ENCODE measurements around the gene BRD1.

The BRD1 gene

GRCh38 chr22:49861642-49862495 is 34.2 kb upstream of the BRD1 start:
- no peak for DNase-seq (ENCODE audit: low read depth in 2 of 2)
- TF ChIP-seq, protein P1, sequence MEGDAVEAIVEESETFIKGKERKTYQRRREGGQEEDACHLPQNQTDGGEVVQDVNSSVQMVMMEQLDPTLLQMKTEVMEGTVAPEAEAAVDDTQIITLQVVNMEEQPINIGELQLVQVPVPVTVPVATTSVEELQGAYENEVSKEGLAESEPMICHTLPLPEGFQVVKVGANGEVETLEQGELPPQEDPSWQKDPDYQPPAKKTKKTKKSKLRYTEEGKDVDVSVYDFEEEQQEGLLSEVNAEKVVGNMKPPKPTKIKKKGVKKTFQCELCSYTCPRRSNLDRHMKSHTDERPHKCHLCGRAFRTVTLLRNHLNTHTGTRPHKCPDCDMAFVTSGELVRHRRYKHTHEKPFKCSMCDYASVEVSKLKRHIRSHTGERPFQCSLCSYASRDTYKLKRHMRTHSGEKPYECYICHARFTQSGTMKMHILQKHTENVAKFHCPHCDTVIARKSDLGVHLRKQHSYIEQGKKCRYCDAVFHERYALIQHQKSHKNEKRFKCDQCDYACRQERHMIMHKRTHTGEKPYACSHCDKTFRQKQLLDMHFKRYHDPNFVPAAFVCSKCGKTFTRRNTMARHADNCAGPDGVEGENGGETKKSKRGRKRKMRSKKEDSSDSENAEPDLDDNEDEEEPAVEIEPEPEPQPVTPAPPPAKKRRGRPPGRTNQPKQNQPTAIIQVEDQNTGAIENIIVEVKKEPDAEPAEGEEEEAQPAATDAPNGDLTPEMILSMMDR (IDR thresholded peaks at IDR 0.05; ENCODE audit: low read depth, low read length) = no peak
- H3K4me3 ChIP-seq (replicated peaks in 1 of 2; ENCODE audit: low read depth in 2 of 2, low read length in 2 of 2) = no peak overlapping the region

DNA sequence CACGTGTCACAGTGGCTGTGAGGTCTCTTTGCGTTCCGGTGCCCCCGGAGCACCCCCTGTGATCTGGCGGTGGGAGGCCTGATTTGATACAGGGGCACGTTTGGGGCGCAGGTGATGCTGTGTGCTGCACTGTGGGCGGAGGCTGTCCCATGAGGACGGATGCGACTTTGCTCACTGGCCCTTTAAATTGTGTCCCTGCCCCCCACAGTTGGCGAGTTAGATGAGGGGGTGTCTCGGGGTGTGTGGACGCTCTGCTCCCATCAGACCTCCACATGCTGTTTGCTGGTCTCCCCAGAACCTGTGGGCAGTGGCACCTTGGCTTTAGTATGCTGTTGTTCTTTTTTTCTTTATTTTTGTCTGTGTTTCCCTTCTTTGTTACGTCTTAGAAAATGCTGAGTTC is 31.2 kb upstream of the BRD1 start:
- TF ChIP-seq, protein P1 (IDR thresholded peaks at IDR 0.05; ENCODE audit: low read depth, low read length) = no peak
- no peak overlapping the region for H3K4me3 ChIP-seq (replicated peaks in 1 of 2; ENCODE audit: low read depth in 2 of 2, low read length in 2 of 2)
- no peak for DNase-seq (ENCODE audit: low read depth in 2 of 2)

DNA sequence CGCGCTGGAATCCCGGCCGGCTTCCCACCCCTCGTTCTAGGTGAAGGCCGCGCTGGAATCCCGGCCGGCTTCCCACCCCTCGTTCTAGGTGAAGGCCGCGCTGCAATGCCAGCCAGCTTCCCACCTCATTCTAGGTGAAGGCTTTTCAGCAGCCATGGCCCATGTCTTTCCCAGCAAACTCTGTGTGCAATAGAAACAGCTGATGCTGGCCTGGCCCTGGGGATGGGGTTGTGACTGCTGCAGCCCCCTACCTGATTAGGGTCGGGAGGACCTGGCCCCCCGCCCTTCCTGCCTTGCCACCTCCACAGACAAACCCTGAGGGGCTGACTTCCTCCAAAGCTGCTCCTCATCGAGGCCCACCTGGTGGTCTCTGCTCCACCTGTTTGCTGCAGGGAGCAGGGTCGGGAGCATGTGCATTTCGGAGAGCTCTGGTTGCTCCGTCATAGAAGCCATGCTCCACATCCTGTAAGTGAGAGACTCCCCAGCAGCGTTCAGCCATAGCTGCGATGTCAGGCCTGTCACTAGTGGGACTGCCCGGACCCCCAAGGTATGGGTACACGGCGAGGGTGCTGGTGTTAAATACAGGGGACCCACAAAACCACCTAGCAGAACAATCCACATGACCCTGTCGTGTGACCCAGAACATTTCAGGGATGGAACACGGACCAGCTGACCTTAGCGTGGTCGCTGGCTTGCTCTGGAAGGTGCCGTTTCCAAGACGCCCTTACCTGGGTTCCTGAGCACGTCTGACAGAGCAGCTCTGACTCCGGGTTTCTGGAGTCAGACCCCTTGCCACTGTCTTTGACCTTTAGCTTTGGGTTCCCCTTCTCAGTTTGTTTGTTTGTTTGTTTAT is 29.3 kb upstream of the BRD1 start:
- no peak overlapping the region for H3K4me3 ChIP-seq (replicated peaks in 1 of 2; ENCODE audit: low read depth in 2 of 2, low read length in 2 of 2)
- TF ChIP-seq, protein P1 (IDR thresholded peaks at IDR 0.05; ENCODE audit: low read depth, low read length) = no peak
- no peak for DNase-seq (ENCODE audit: low read depth in 2 of 2)

DNA sequence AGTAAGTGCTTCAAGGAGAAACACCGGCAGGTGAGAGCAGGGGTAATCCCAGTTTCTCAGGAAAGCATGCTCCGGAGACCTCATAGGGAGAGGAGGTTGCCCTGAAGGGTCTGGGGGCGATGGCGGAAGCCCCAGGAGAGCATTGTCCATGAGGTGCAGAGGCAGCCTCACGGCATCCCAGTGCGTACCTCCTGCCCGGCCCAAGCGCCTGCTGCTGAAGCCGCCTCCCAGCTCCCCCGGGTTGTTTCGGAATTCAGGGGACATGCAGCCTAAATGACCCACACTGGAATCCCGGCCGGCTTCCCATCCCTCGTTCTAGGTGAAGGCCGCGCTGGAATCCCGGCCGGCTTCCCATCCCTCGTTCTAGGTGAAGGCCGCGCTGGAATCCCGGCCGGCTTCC is 28.7 kb upstream of the BRD1 start:
- DNase-seq (ENCODE audit: low read depth in 2 of 2) = no peak
- TF ChIP-seq, protein P1 (IDR thresholded peaks at IDR 0.05; ENCODE audit: low read depth, low read length) = no peak
- H3K4me3 ChIP-seq (replicated peaks in 1 of 2; ENCODE audit: low read depth in 2 of 2, low read length in 2 of 2) = no peak overlapping the region

- peak overlapping the region; percentile 16 to 79 for H3K4me3 ChIP-seq (replicated peaks in 1 of 2; ENCODE audit: low read depth in 2 of 2, low read length in 2 of 2)
- TF ChIP-seq, protein P1 (IDR thresholded peaks at IDR 0.05; ENCODE audit: low read depth, low read length) = no peak
- DNase-seq (ENCODE audit: low read depth in 2 of 2) = peak; percentile 26 to 33
These were observed 27.7 kb upstream of the BRD1 start for GRCh38 chr22:49855251-49855911.

DNA sequence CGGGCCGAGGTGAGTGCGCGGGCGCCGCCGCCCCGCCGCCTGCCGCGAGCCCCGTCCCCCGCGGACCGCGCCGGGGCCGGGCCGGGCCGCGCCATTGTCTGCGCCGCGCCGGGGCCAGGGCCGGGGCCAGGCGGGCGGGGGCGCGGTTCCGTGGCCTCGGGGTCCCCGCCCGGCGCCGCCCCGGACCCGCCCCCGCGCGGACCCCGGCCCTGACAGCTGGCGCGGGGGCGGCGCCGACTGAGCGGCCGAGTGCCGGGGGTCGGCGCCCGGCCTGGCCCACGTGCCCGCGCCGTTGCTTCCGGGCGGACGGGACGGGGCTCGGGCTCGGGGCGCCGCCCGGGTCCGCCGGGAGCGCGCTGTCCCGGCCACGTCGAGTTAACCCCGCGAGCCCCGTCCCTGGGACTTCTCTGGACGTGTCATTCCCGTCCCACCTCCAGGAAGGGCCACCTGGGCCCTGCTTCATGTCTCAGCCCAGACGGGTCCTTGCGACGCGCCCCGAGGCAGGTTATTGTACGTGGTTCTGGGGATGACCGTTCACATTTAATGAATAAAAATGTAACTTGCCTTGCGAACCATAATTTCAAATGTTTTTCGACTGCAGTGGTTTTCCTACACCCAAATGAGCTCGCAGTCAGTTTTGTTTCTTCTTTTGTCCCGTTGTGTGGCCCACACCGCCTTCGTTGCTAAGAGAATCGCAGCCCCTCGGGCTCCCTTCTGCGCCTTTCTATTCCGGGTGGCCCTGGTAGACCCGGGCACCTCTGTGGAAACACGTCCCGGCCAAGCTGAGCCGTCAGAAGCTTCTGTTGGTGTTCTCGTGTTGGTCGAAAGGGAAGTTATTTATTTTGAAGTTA is 26.5 kb upstream of the BRD1 start:
- H3K4me3 ChIP-seq (replicated peaks in 1 of 2; ENCODE audit: low read depth in 2 of 2, low read length in 2 of 2) = peak overlapping the region; percentile 78 to 79
- DNase-seq (ENCODE audit: low read depth in 2 of 2) = peak; percentile 31 to 36
- TF ChIP-seq, protein P1 (IDR thresholded peaks at IDR 0.05; ENCODE audit: low read depth, low read length) = no peak
